Astrocyte (in vitro differentiated cells and primary cell): Measurements from ENCODE around the gene PRKD2. TPM values are rescaled to one million over a fixed set of nuclear protein-coding genes. Genes with fewer than 3 reads are reported as not detected.

ENCODE experiments used
- DNase-seq: peaks from one replicate; pipeline ENCODE4 v3.0.0-alpha.2; 2010; ENCODE audit warnings: low read depth
- FAIRE-seq: peaks from 2 replicates; lab custom pipeline; 2011; peaks lifted over from hg19 to GRCh38; lab: Jason Lieb, UNC
- H2AFZ ChIP-seq: 2 replicates; pipeline ENCODE4 v1.6.0; 2012; ENCODE audit warnings: low read depth, low read length, inconsistent platforms
- H3K27ac ChIP-seq: 2 replicates; pipeline ENCODE4 v1.5.1; 2011; ENCODE audit warnings: low read depth, low read length, inconsistent platforms
- H3K27me3 ChIP-seq: 2 replicates; pipeline ENCODE4 v1.6.0; 2011; ENCODE audit warnings: low read length, inconsistent platforms; ENCODE audit not compliant: insufficient read depth
- H3K36me3 ChIP-seq: 2 replicates; pipeline ENCODE4 v1.5.1; 2011; ENCODE audit warnings: low read length, inconsistent platforms; ENCODE audit not compliant: insufficient read depth
- H3K4me1 ChIP-seq: 2 replicates; pipeline ENCODE4 v1.5.1; 2011; ENCODE audit warnings: low read length, inconsistent platforms; ENCODE audit not compliant: insufficient read depth
- H3K4me2 ChIP-seq: 2 replicates; pipeline ENCODE4 v1.6.0; 2012; ENCODE audit warnings: low read length, inconsistent platforms
- H3K4me3 ChIP-seq: 2 replicates; pipeline ENCODE4 v1.5.1; 2011; ENCODE audit warnings: low read depth, mild to moderate bottlenecking, low read length, inconsistent platforms; ENCODE audit not compliant: insufficient read depth
- H3K79me2 ChIP-seq: 2 replicates; pipeline ENCODE4 v1.6.0; 2012; ENCODE audit warnings: mild to moderate bottlenecking, low read length, inconsistent platforms; ENCODE audit not compliant: insufficient read depth
- H3K9ac ChIP-seq: 2 replicates; pipeline ENCODE4 v1.6.0; 2012; ENCODE audit warnings: mild to moderate bottlenecking, low read length, inconsistent platforms
- H3K9me3 ChIP-seq: 2 replicates; pipeline ENCODE4 v1.5.1; 2012; ENCODE audit warnings: low read depth, mild to moderate bottlenecking, low read length, inconsistent platforms; ENCODE audit not compliant: insufficient read depth
- H4K20me1 ChIP-seq: 2 replicates; pipeline ENCODE4 v1.6.0; 2012; ENCODE audit warnings: low read length, inconsistent platforms; ENCODE audit not compliant: insufficient read depth
- H3K27ac Mint-ChIP-seq: one replicate; pipeline ENCODE4 v1.8.0; 2021; ENCODE audit warnings: mild to moderate bottlenecking, mixed read lengths; ENCODE audit not compliant: unreplicated experiment
- H3K27me3 Mint-ChIP-seq: one replicate; pipeline ENCODE4 v1.8.0; 2021; ENCODE audit warnings: low read depth, mixed read lengths; ENCODE audit not compliant: unreplicated experiment
- H3K36me3 Mint-ChIP-seq: one replicate; pipeline ENCODE4 v1.8.0; 2021; ENCODE audit warnings: low read depth, mixed read lengths; ENCODE audit not compliant: unreplicated experiment
- H3K4me1 Mint-ChIP-seq: one replicate; pipeline ENCODE4 v1.8.0; 2021; ENCODE audit warnings: low read depth, mixed read lengths; ENCODE audit not compliant: unreplicated experiment
- H3K4me3 Mint-ChIP-seq: one replicate; pipeline ENCODE4 v1.8.0; 2021; ENCODE audit warnings: mild to moderate bottlenecking, moderate library complexity, mixed read lengths; ENCODE audit not compliant: unreplicated experiment
- H3K9me3 Mint-ChIP-seq: one replicate; pipeline ENCODE4 v1.8.0; 2021; ENCODE audit warnings: mild to moderate bottlenecking, mixed read lengths; ENCODE audit not compliant: unreplicated experiment
- CTCF ChIP-seq: IDR thresholded peaks from 2 replicates; pipeline ENCODE4 v1.5.1; 2011; ENCODE audit warnings: low read depth, mild to moderate bottlenecking, inconsistent platforms, low read length, moderate library complexity; ENCODE audit not compliant: insufficient read depth
- EZH2 ChIP-seq: IDR thresholded peaks from 2 replicates; pipeline ENCODE4 v1.6.1; 2012; ENCODE audit warnings: mild to moderate bottlenecking, low read length, inconsistent platforms; ENCODE audit not compliant: insufficient read depth
- total RNA-seq: library from RNA; stranded (reverse); gene quantifications from 2 replicates; pipeline ENCODE4 v1.2.1, GENCODE V29; 2021

PRKD2 gene
- total RNA-seq, 1 donor from 2014 or later = 54.6 TPM

GRCh38 chr19:46665072-46665471, 51.8 kb downstream of the PRKD2 start:
- H3K36me3 Mint-ChIP-seq = peaks cover 3% of the 10 kb centered on the region
- Histone ChIP-seq H3K27ac (no peak overlapping the region), H3K9me3 (no peaks in the 10 kb centered on the region), H3K4me1 (peaks cover 16% of the 10 kb centered on the region), H3K4me3 (no peak overlapping the region), H3K36me3 (no peaks in the 10 kb centered on the region), H2AFZ (no peak overlapping the region), H3K9ac (no peak overlapping the region), H3K4me2 (no peak overlapping the region), H4K20me1 (no peaks in the 10 kb centered on the region), H3K79me2 (no peaks in the 10 kb centered on the region), H3K27me3 (no peaks in the 10 kb centered on the region)
- H3K4me1 Mint-ChIP-seq = peaks cover 9% of the 10 kb centered on the region
- no peak overlapping the region for H3K4me3 Mint-ChIP-seq
- no peak for DNase-seq
- H3K9me3 Mint-ChIP-seq = peaks cover 2% of the 10 kb centered on the region
- no peak overlapping the region for H3K27ac Mint-ChIP-seq
- TF ChIP-seq CTCF (no peak), EZH2 (no peak)
- peaks cover 5% of the 10 kb centered on the region for H3K27me3 Mint-ChIP-seq
- FAIRE-seq = no peak

- FAIRE-seq (peak; percentile 74), DNase-seq (peak; percentile 74)
- Histone ChIP-seq H3K9ac (peak overlapping the region; percentile 70), H3K4me1 (peaks cover 27% of the 10 kb centered on the region), H3K27ac (peak overlapping the region; percentile 58), H4K20me1 (peaks cover 6% of the 10 kb centered on the region), H2AFZ (peak overlapping the region; percentile 70), H3K27me3 (no peaks in the 10 kb centered on the region), H3K9me3 (no peaks in the 10 kb centered on the region), H3K79me2 (no peaks in the 10 kb centered on the region), H3K4me3 (peak overlapping the region; percentile 62), H3K36me3 (no peaks in the 10 kb centered on the region), H3K4me2 (peak overlapping the region; percentile 93)
- H3K27me3 Mint-ChIP-seq = peaks cover 5% of the 10 kb centered on the region
- peak overlapping the region; percentile 73 for H3K27ac Mint-ChIP-seq
- peak; percentile 87 for TF ChIP-seq CTCF
- no peak for TF ChIP-seq EZH2
- no peaks in the 10 kb centered on the region for H3K9me3 Mint-ChIP-seq
- H3K4me1 Mint-ChIP-seq = peaks cover 16% of the 10 kb centered on the region
- H3K4me3 Mint-ChIP-seq = peak overlapping the region; percentile 81
- H3K36me3 Mint-ChIP-seq = peaks cover 3% of the 10 kb centered on the region
These were observed 55.0 kb downstream of the PRKD2 start for GRCh38 chr19:46661735-46662592.
